ENCODE measurements around the gene SMIM1.

The SMIM1 gene

DNA sequence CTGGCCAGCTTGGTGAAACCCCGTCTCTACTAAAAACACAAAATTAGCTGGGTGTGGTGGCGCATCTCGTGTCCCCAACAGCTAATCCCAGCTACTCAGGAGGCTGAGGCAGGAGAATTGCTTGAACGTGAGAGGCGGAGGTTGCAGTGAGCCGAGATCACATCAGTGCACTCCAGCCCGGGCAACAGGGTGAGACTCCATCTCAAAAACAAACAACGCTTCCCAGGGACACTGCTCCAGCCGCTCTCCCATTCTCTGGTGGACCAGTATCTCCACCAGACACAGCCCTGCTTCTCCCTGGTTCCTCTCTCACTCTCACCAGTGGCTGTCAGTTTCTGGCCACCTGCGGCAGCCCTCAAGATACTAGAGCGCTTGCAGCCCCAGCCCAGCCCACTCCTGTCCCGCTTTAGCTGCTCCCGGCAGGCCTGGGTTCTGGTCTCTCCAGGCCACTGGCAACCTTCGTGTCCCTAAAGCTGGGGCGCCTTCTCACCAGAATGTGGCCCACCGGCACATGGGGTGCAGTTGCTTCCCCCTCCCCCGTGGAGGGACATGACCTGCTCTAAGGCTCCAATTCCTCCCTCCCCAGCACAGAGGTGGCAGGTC, 44.7 kb downstream of the SMIM1 start:
- DNase-seq (ENCODE audit: insufficient read length, low spot score) (no peak), FAIRE-seq (no peak)

DNA sequence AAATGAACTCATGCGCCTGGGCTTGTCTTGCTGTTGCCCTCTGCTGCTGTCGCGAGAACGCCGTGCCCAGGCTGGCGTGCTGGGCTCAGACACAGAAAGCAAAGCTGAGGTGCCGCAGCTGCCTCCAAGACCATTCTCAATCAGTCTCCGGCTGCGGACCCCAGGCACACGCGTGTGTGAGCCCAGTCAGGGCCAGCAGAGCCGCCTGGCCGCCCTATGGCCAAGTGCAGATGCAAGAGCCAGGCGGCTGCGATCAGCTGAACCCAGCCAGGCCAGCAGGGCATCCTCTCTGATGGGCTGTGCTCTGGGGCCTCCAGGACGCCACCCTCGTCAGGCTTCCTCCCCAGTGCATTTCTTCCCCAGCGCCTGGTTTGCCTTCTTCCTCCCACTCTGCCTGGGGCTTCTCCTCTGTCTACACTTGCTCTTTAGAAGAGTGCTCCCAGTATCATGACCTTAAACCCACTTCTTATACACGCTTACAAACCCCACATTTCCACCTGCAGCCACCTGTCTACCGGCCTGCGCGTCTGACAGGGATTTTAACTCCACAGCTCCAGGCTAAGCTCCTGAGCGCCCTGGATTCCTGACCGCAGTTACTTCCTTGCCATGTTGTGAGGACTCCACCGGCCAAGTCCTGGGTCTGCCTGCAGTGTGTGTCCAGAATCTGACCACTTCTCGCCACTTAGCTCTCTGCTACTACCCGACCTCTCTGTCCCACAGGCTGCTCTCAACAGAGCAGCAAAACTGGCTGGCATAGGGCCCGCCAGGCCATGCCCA, 45.5 kb downstream of the SMIM1 start:
- DNase-seq (ENCODE audit: insufficient read length, low spot score) (no peak), FAIRE-seq (no peak)

DNA sequence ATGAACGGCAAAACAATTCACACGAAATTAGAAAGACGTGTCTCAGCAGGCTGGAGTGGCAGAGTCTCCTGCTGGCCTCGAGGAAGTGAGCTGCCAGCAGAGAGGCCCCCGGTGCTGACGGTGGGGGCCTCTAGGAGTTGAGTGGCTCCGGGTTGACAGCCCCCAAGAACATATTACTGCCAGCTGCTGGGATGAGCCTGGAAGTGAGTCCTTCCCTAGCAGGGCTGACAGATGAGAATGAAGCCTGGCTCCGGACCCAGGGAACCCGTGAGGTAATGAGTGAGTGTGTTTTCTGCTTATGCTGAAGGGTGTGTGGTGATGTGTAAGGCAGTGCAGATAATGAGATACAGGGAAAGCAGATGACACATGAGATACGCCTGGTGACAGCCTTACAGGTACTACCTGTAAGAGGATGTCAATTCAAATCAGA, 47.2 kb downstream of the SMIM1 start:
- FAIRE-seq, result no peak
- no peak for DNase-seq (ENCODE audit: insufficient read length, low spot score)

DNA sequence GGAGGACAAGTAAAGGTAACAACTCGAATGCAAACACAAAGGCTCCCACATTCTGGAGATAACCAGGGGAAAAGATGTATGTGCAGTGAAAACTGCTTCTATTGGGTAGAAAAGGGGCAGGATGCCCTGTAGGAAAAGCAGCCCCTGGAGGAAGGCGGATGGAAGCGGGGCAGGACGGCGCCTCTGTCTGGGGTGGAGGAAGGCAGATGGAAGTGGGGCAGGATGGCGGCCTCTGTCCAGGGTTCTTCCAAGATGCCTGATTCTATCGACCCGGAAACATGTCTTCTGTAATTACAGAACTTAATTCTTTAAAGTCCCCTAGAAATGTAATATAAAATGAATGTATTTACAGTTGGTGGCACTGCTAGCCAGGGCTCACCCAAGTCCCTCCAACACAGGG, 47.8 kb downstream of the SMIM1 start:
- FAIRE-seq (no peak), DNase-seq (ENCODE audit: insufficient read length, low spot score) (no peak)

DNA sequence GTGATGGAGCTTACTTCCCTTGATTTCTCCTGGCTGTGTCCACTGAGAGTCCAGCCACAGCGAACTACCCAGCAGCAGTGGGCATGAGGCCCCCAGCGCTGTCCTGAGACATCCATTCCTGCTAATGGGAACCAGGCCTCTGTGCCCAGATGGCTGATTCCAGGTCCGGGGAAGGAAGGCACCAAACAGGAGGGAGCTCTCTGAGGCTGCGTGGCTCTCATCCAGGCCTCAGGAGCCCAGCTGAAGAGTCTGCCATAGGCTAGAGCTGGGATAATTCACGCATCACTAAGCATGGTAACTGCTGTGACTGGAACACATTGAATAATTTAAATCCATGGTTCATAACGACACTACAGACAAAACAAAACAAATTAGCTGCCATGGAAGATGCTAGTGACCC, 48.5 kb downstream of the SMIM1 start:
- DNase-seq (ENCODE audit: insufficient read length, low spot score) (no peak), FAIRE-seq (no peak)

DNA sequence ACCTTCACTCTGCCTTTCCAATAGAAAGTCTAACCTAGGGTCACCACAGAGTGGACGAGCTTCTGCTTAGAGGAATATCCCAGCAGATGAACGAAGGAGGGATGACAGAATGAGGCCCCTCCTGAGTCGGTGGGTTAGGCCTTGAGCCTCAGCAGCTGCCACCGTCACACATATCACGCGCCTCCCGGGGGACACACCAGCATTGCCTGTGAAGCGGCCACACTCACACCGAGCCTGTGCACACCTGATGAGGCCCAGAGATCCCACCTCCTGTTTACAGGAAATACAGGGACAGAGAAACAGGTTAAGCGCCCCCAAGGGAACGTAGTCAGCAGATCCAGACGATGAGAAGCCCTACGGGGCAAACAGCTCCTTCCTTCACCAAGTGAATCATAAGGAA, 48.9 kb downstream of the SMIM1 start:
- FAIRE-seq, result no peak

DNA sequence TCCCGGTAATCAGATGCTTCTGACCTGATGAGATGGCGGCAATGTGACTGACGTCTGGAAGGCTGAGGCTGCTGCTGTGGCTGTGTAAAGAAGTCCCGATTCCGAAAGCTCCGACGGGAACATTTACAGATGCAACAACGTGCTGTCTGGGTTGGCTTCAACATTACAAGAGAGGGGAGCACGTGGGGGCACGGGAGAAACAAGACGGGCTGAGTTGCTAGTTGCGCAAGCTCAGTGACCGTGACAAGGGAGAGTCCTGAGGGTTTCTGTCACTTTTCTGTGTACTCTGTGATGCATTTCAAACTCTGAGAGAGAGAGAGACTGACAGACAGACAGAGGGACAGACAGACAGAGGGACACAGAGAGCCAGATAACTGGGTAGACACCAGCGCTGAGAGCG, 49.4 kb downstream of the SMIM1 start:
- DNase-seq (ENCODE audit: insufficient read length, low spot score) (no peak), FAIRE-seq (no peak)

More for the DNA sequence above, 48.9 kb downstream of the SMIM1 start:
- no peak for DNase-seq (ENCODE audit: insufficient read length, low spot score)

DNA sequence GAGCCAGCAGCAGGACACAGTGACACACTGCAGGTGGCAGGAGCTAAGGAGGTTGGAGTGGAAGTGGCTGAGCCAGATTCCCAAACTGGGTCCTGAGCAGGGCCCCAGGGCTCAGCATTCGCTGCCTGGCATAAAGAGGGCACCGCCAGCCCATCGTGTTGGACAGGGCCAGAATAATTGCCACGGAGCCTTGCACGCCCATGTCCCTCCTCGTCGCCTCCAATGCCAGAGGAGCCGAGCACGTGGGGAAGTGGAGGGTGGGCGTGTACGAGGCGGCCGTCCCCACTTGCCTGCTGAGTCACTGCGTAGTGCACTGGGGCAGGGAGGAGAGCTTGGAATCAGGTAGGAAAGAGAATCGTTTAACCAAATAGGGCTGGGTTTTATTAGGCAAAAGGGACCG, 49.9 kb downstream of the SMIM1 start:
- no peak for DNase-seq (ENCODE audit: insufficient read length, low spot score)
- FAIRE-seq, result no peak

DNA sequence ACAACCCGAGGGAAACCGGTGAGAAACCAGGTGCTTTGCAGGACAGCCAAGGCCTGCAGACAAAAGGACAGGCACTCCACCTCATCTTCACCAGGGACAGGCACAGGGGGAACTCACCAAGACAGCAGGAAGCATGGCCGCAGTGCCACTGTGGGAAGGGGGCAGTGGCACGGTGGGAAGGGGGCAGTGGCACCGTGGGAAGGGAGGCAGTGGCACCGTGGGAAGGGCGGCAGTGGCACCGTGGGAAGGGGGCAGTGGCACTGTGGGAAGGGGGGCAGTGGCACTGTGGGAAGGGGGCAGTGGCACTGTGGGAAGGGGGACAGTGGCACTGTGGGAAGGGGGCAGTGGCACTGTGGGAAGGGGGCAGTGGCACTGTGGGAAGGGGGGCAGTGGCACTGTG, 52.1 kb downstream of the SMIM1 start:
- FAIRE-seq (no peak), DNase-seq (ENCODE audit: insufficient read length, low spot score) (no peak)

DNA sequence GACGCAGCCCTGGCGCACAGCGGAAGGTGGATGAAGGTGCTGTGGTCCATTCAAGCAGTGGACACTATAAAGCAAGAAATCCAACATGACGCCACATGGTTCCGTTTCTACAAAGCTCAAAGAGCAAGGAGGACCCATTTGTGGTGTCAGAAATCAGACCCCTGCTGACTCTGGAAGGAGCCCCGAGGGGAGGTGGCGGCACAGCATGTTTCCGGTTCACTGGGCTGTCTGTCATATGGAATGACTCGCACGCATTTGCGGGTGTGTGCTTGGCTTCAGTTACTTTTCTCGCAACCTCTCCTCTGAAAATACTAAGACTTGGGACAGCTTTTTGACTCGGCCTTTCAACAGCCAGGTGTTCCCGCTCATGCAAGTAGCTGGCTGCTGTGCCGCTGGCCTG, 52.8 kb downstream of the SMIM1 start:
- no peak for FAIRE-seq
- no peak for DNase-seq (ENCODE audit: insufficient read length, low spot score)

Measured in GM19239 (cell line).